CD8-positive, alpha-beta memory T cell (primary cell): ENCODE measurements around the gene C10orf90. TPM values are rescaled to one million over a fixed set of nuclear protein-coding genes. Genes with fewer than 3 reads are reported as not detected.
A peak's percentile ranks its signal among the peaks of the same experiment; 100 is the strongest.

ENCODE experiments used
- CTCF ChIA-PET: fragments of 350-600 bp; sonication (Branson Sonifier 250); formaldehyde crosslinking; loops from one replicate; lab custom pipeline; 2021; ENCODE audit warnings: antibody characterized with exemption; lab: Charles Lee
- POLR2A ChIA-PET: fragments of 350-600 bp; sonication (Branson Sonifier 250); formaldehyde crosslinking; loops from one replicate; lab custom pipeline; 2021; ENCODE audit warnings: antibody characterized with exemption; lab: Charles Lee
- DNase-seq, 5 donors: peaks; one replicate each; pipeline versions ENCODE4 v3.0.0 to v3.0.0-alpha.2; 2020 to 2022; ENCODE audit warnings: mixed read lengths in 1 of 5
- H3K27ac ChIP-seq: one replicate; pipeline ENCODE4 v1.7.0; 2013; ENCODE audit warnings: low read depth, mild to moderate bottlenecking, low read length, moderate library complexity
- H3K27me3 ChIP-seq: 2 replicates; pipeline ENCODE4 v1.7.0; 2013; ENCODE audit warnings: low read length, mild to moderate bottlenecking; ENCODE audit not compliant: insufficient read depth, poor library complexity, severe bottlenecking
- H3K36me3 ChIP-seq: 2 replicates; pipeline ENCODE4 v1.7.0; 2013; ENCODE audit warnings: mild to moderate bottlenecking, low read length, moderate library complexity; ENCODE audit not compliant: insufficient read depth
- H3K4me1 ChIP-seq: 2 replicates; pipeline ENCODE4 v1.7.0; 2013; ENCODE audit warnings: mild to moderate bottlenecking, low read length, moderate library complexity; ENCODE audit not compliant: insufficient read depth
- H3K4me3 ChIP-seq: 2 replicates; pipeline ENCODE4 v1.7.0; 2013; ENCODE audit warnings: mild to moderate bottlenecking, low read length
- H3K9me3 ChIP-seq: 2 replicates; pipeline ENCODE4 v1.7.0; 2013; ENCODE audit warnings: mild to moderate bottlenecking, low read length
- H3K27ac Mint-ChIP-seq, 8 donors: one replicate each; pipeline ENCODE4 v1.8.0; 2020 to 2021; ENCODE audit warnings: mixed read lengths in 8 of 8, mild to moderate bottlenecking in 6 of 8, inconsistent platforms in 3 of 8, moderate library complexity in 3 of 8
- H3K27me3 Mint-ChIP-seq, 2 donors: one replicate each; pipeline ENCODE4 v1.8.0; 2020 to 2021; ENCODE audit warnings: mixed read lengths in 2 of 2, mild to moderate bottlenecking in 1 of 2, moderate library complexity in 1 of 2
- H3K36me3 Mint-ChIP-seq, 3 donors: one replicate each; pipeline ENCODE4 v1.8.0; 2020 to 2021; ENCODE audit warnings: mixed read lengths in 3 of 3, inconsistent platforms in 1 of 3, mild to moderate bottlenecking in 1 of 3
- H3K4me1 Mint-ChIP-seq, 3 donors: one replicate each; pipeline ENCODE4 v1.8.0; 2020 to 2021; ENCODE audit warnings: mixed read lengths in 3 of 3, inconsistent platforms in 1 of 3, mild to moderate bottlenecking in 1 of 3
- H3K4me3 Mint-ChIP-seq, 7 donors: one replicate each; pipeline ENCODE4 v1.8.0; 2020 to 2021; ENCODE audit warnings: mixed read lengths in 7 of 7, mild to moderate bottlenecking in 6 of 7, moderate library complexity in 4 of 7, inconsistent platforms in 2 of 7
- H3K9me3 Mint-ChIP-seq, 5 donors: one replicate each; pipeline ENCODE4 v1.8.0; 2020 to 2022; ENCODE audit warnings: mixed read lengths in 5 of 5, mild to moderate bottlenecking in 3 of 5, moderate library complexity in 2 of 5, inconsistent platforms in 1 of 5
- polyA plus RNA-seq: library from polyadenylated mRNA; unstranded; fragments of 300-500 nt; fragmentation: Illumina TruSeq; gene quantifications from one replicate; pipeline ENCODE4 v1.2.3, GENCODE V29; 2021
- total RNA-seq, 2 experiments: library from RNA; stranded (reverse); gene quantifications; one replicate each; pipeline ENCODE4 v1.2.3, GENCODE V29; 2021

The C10orf90 gene
- total and polyA plus RNA-seq, 3 experiments from 2014 or later, result not detected

- Histone ChIP-seq H3K27ac (no peak overlapping the region), H3K4me1 (no peaks in the 10 kb centered on the region), H3K9me3 (no peaks in the 10 kb centered on the region), H3K36me3 (no peaks in the 10 kb centered on the region), H3K27me3 (no peaks in the 10 kb centered on the region), H3K4me3 (no peak overlapping the region)
- peaks cover 0 to 15% (median 14%) of the 10 kb centered on the region in 3 donors for H3K4me1 Mint-ChIP-seq
- peaks cover 0 to 7% (median 0%) of the 10 kb centered on the region in 3 donors for H3K36me3 Mint-ChIP-seq
- H3K4me3 Mint-ChIP-seq, result no peak overlapping the region
- peaks cover 4 to 8% of the 10 kb centered on the region in 2 donors for H3K27me3 Mint-ChIP-seq
- H3K9me3 Mint-ChIP-seq, result peaks cover 2 to 19% (median 7%) of the 10 kb centered on the region in 5 donors
- DNase-seq, result no peak
- H3K27ac Mint-ChIP-seq, result peak overlapping the region in 3 of 8 donors; percentile 73 to 100 (median 83)
- ChIA-PET CTCF (no interaction called here), POLR2A (no interaction called here)
These were observed 277.4 kb downstream of the C10orf90 start for GRCh38 chr10:126393076-126393475.

GRCh38 chr10:126392469-126392868 is 278.0 kb downstream of the C10orf90 start:
- no peak for DNase-seq
- POLR2A ChIA-PET, result no interaction called here
- peak overlapping the region in 6 of 8 donors; percentile 50 to 100 (median 85) for H3K27ac Mint-ChIP-seq
- H3K9me3 Mint-ChIP-seq, result peaks cover 2 to 19% (median 7%) of the 10 kb centered on the region in 5 donors
- H3K36me3 ChIP-seq, result no peaks in the 10 kb centered on the region
- H3K27me3 ChIP-seq, result no peaks in the 10 kb centered on the region
- H3K4me3 Mint-ChIP-seq, result peak overlapping the region in 4 of 7 donors; percentile 39 to 80 (median 71)
- H3K4me1 Mint-ChIP-seq, result peaks cover 0 to 15% (median 14%) of the 10 kb centered on the region in 3 donors
- H3K36me3 Mint-ChIP-seq, result peaks cover 0 to 7% (median 0%) of the 10 kb centered on the region in 3 donors
- no peaks in the 10 kb centered on the region for H3K9me3 ChIP-seq
- no peak overlapping the region for H3K4me3 ChIP-seq
- CTCF ChIA-PET, result no interaction called here
- no peaks in the 10 kb centered on the region for H3K4me1 ChIP-seq
- no peak overlapping the region for H3K27ac ChIP-seq
- H3K27me3 Mint-ChIP-seq, result peaks cover 5 to 8% of the 10 kb centered on the region in 2 donors

- Histone ChIP-seq H3K27me3 (no peaks in the 10 kb centered on the region), H3K4me3 (no peak overlapping the region), H3K9me3 (no peaks in the 10 kb centered on the region), H3K4me1 (no peaks in the 10 kb centered on the region), H3K36me3 (no peaks in the 10 kb centered on the region), H3K27ac (no peak overlapping the region)
- DNase-seq, result no peak
- Mint-ChIP-seq H3K4me1 (peaks cover 0 to 17% (median 14%) of the 10 kb centered on the region in 3 donors), H3K36me3 (peaks cover 0 to 7% (median 0%) of the 10 kb centered on the region in 3 donors), H3K27ac (peak overlapping the region in 5 of 8 donors; percentile 45 to 100 (median 87)), H3K27me3 (peaks cover 9 to 11% of the 10 kb centered on the region in 2 donors), H3K4me3 (peak overlapping the region in 5 of 7 donors; percentile 13 to 73 (median 39)), H3K9me3 (peaks cover 4 to 19% (median 7%) of the 10 kb centered on the region in 5 donors)
- POLR2A ChIA-PET, result no interaction called here
- CTCF ChIA-PET, result no interaction called here
These were observed 278.4 kb downstream of the C10orf90 start for GRCh38 chr10:126392068-126392467.

- ChIA-PET CTCF (no interaction called here), POLR2A (no interaction called here)
- no peak overlapping the region for H3K27ac ChIP-seq
- H3K9me3 ChIP-seq, result no peaks in the 10 kb centered on the region
- H3K4me1 Mint-ChIP-seq, result peaks cover 0 to 22% (median 14%) of the 10 kb centered on the region in 3 donors
- no peak overlapping the region for H3K4me3 ChIP-seq
- peak overlapping the region in 3 of 7 donors; percentile 13 to 73 (median 52) for H3K4me3 Mint-ChIP-seq
- peaks cover 0 to 7% (median 0%) of the 10 kb centered on the region in 3 donors for H3K36me3 Mint-ChIP-seq
- H3K27me3 ChIP-seq, result no peaks in the 10 kb centered on the region
- no peak for DNase-seq
- peak overlapping the region in 4 of 8 donors; percentile 79 to 100 (median 91) for H3K27ac Mint-ChIP-seq
- H3K9me3 Mint-ChIP-seq, result peaks cover 4 to 19% (median 9%) of the 10 kb centered on the region in 5 donors
- H3K36me3 ChIP-seq, result no peaks in the 10 kb centered on the region
- H3K4me1 ChIP-seq, result no peaks in the 10 kb centered on the region
- peaks cover 16 to 19% of the 10 kb centered on the region in 2 donors for H3K27me3 Mint-ChIP-seq
These were observed 279.2 kb downstream of the C10orf90 start for GRCh38 chr10:126391192-126391885.

- H3K27ac ChIP-seq, result no peak overlapping the region
These were observed 280.2 kb downstream of the C10orf90 start for GRCh38 chr10:126390324-126390723.

GRCh38 chr10:126387931-126388911 is 282.3 kb downstream of the C10orf90 start, which contains the start of gene ADAM12:
ADAM12 (minus strand) TSS chr10:126388477; CDS start chr10:126388145, 332 bp downstream.
- peak within 1 kb of the TSS in 7 of 8 donors; percentile 87 to 100 (median 92) for H3K27ac Mint-ChIP-seq
- H3K9me3 ChIP-seq, result no peaks in the 10 kb centered on the region
- peak within 1 kb of the TSS; percentile 10 to 99 (median 92) for H3K4me3 Mint-ChIP-seq
- peaks cover 24 to 28% of the 10 kb centered on the region in 2 donors for H3K27me3 Mint-ChIP-seq
- H3K27ac ChIP-seq, result no peak within 1 kb of the TSS
- H3K4me1 ChIP-seq, result no peaks in the 10 kb centered on the region
- H3K36me3 ChIP-seq, result no peaks in the 10 kb centered on the region
- H3K4me1 Mint-ChIP-seq, result peaks cover 0 to 28% (median 20%) of the 10 kb centered on the region in 3 donors
- H3K9me3 Mint-ChIP-seq, result peaks cover 4 to 10% (median 7%) of the 10 kb centered on the region in 5 donors
- no peak within 1 kb of the TSS for H3K4me3 ChIP-seq
- no peaks in the 10 kb centered on the region for H3K27me3 ChIP-seq
- ChIA-PET CTCF (no interaction called here), POLR2A (no interaction called here)
- DNase-seq, result peak in 2 of 5 donors; percentile 13 to 16
- peaks cover 0 to 9% (median 0%) of the 10 kb centered on the region in 3 donors for H3K36me3 Mint-ChIP-seq

More at GRCh38 chr10:126390324-126390723, 280.2 kb downstream of the C10orf90 start:
- ChIA-PET POLR2A (no interaction called here), CTCF (no interaction called here)
- H3K9me3 ChIP-seq, result no peaks in the 10 kb centered on the region
- H3K27me3 ChIP-seq, result no peaks in the 10 kb centered on the region
- peaks cover 4 to 16% (median 10%) of the 10 kb centered on the region in 5 donors for H3K9me3 Mint-ChIP-seq
- H3K27ac Mint-ChIP-seq, result peak overlapping the region in 6 of 8 donors; percentile 61 to 100 (median 90)
- peaks cover 24 to 25% of the 10 kb centered on the region in 2 donors for H3K27me3 Mint-ChIP-seq
- H3K4me1 ChIP-seq, result no peaks in the 10 kb centered on the region
- DNase-seq, result peak in 1 of 5 donors; percentile 13
- peaks cover 0 to 3% (median 0%) of the 10 kb centered on the region in 3 donors for H3K36me3 Mint-ChIP-seq
- peaks cover 0 to 28% (median 20%) of the 10 kb centered on the region in 3 donors for H3K4me1 Mint-ChIP-seq
- H3K4me3 ChIP-seq, result no peak overlapping the region
- peak overlapping the region in 6 of 7 donors; percentile 2 to 97 (median 50) for H3K4me3 Mint-ChIP-seq
- H3K36me3 ChIP-seq, result no peaks in the 10 kb centered on the region

- peak in 3 of 5 donors; percentile 12 to 44 (median 19) for DNase-seq
- Mint-ChIP-seq H3K36me3 (peaks cover 0 to 9% (median 2%) of the 10 kb centered on the region in 3 donors), H3K4me3 (peak overlapping the region; percentile 10 to 99 (median 92)), H3K4me1 (peaks cover 0 to 28% (median 20%) of the 10 kb centered on the region in 3 donors), H3K27ac (peak overlapping the region in 7 of 8 donors; percentile 53 to 99 (median 92)), H3K27me3 (peaks cover 24 to 28% of the 10 kb centered on the region in 2 donors), H3K9me3 (peaks cover 5 to 10% (median 7%) of the 10 kb centered on the region in 5 donors)
- CTCF ChIA-PET, result no interaction called here
- no peaks in the 10 kb centered on the region for H3K9me3 ChIP-seq
- no peaks in the 10 kb centered on the region for H3K4me1 ChIP-seq
- H3K36me3 ChIP-seq, result no peaks in the 10 kb centered on the region
- H3K27me3 ChIP-seq, result no peaks in the 10 kb centered on the region
- H3K27ac ChIP-seq, result no peak overlapping the region
- no peak overlapping the region for H3K4me3 ChIP-seq
- POLR2A ChIA-PET, result no interaction called here
These were observed 283.2 kb downstream of the C10orf90 start for GRCh38 chr10:126387041-126387921.
